Neuronal stem cell (in vitro differentiated cells): Measurements from ENCODE around the gene GAGE13. TPM values are rescaled to one million over a fixed set of nuclear protein-coding genes. Genes with fewer than 3 reads are reported as not detected.
A peak's percentile ranks its signal among the peaks of the same experiment; 100 is the strongest.
"Not testable (repeated sequence)": the region's sequence is repeated elsewhere in the genome, so short reads cannot be mapped to it uniquely, and the experiment has no call there.

Experiments used
- DNase-seq: peaks from one replicate; pipeline ENCODE4 v3.0.0-alpha.2; 2013; ENCODE audit warnings: low spot score
- H2AFZ ChIP-seq: one replicate; pipeline ENCODE4 v1.6.1; 2013; ENCODE audit warnings: mild to moderate bottlenecking, low read length, inconsistent platforms
- H2AK5ac ChIP-seq: 2 replicates; pipeline ENCODE4 v1.6.1; 2013; ENCODE audit warnings: low read depth, mild to moderate bottlenecking, inconsistent platforms, low read length, moderate library complexity, mixed read lengths
- H2BK120ac ChIP-seq: 2 replicates; pipeline ENCODE4 v1.6.1; 2013; ENCODE audit warnings: low read depth, mild to moderate bottlenecking, inconsistent platforms, low read length, moderate library complexity, mixed read lengths
- H2BK12ac ChIP-seq: one replicate; pipeline ENCODE4 v1.6.1; 2013; ENCODE audit warnings: low read length, inconsistent platforms
- H2BK15ac ChIP-seq: 2 replicates; pipeline ENCODE4 v1.6.1; 2013; ENCODE audit warnings: mild to moderate bottlenecking, low read length, inconsistent platforms, mixed read lengths
- H2BK5ac ChIP-seq: one replicate; pipeline ENCODE4 v1.6.1; 2013; ENCODE audit warnings: inconsistent platforms, mild to moderate bottlenecking, low read length, moderate library complexity
- H3K14ac ChIP-seq: one replicate; pipeline ENCODE4 v1.6.1; 2013; ENCODE audit warnings: low read length, inconsistent platforms
- H3K18ac ChIP-seq: 2 replicates; pipeline ENCODE4 v1.6.1; 2013; ENCODE audit warnings: low read length, inconsistent platforms
- H3K23ac ChIP-seq: 2 replicates; pipeline ENCODE4 v1.6.1; 2013; ENCODE audit warnings: low read depth, mild to moderate bottlenecking, mixed read lengths, low read length, inconsistent platforms; ENCODE audit not compliant: poor library complexity
- H3K27ac ChIP-seq: replicated peaks from 3 replicates; pipeline ENCODE4 v1.5.1; 2013; ENCODE audit warnings: low read length, inconsistent platforms
- H3K27me3 ChIP-seq, 3 experiments: 2 replicates each; pipeline ENCODE4 v1.6.1; 2013; ENCODE audit warnings: low read length in 3 of 3, mild to moderate bottlenecking in 2 of 3, inconsistent platforms in 1 of 3, low read depth in 1 of 3, mixed read lengths in 1 of 3, moderate library complexity in 1 of 3; ENCODE audit not compliant: control insufficient read depth in 3 of 3, insufficient read depth in 3 of 3
- H3K36me3 ChIP-seq, 2 donors: replicated peaks in 1 of 2; 2 replicates each; pipeline ENCODE4 v1.6.1; 2013; ENCODE audit warnings: low read length in 2 of 2; ENCODE audit not compliant: control insufficient read depth in 2 of 2, insufficient read depth in 2 of 2
- H3K4ac ChIP-seq: 2 replicates; pipeline ENCODE4 v1.6.1; 2013; ENCODE audit warnings: inconsistent platforms, mild to moderate bottlenecking, low read length, moderate library complexity
- H3K4me1 ChIP-seq, 2 donors: 1 replicate in 1 of 2; 2 replicates in 1 of 2; pipeline ENCODE4 v1.6.1; 2013; ENCODE audit warnings: low read length in 2 of 2, low read depth in 1 of 2; ENCODE audit not compliant: control insufficient read depth in 2 of 2, insufficient read depth in 1 of 2
- H3K4me2 ChIP-seq: one replicate; pipeline ENCODE4 v1.6.1; 2013; ENCODE audit warnings: mild to moderate bottlenecking, low read length, inconsistent platforms; ENCODE audit not compliant: insufficient read depth, poor library complexity, severe bottlenecking
- H3K4me3 ChIP-seq, 2 donors: 2 replicates each; pipeline ENCODE4 v1.5.1; 2013; ENCODE audit warnings: low read length in 2 of 2, mild to moderate bottlenecking in 2 of 2, inconsistent platforms in 1 of 2, moderate library complexity in 1 of 2
- H3K79me1 ChIP-seq: one replicate; pipeline ENCODE4 v1.6.1; 2013; ENCODE audit warnings: low read depth, mild to moderate bottlenecking, inconsistent platforms, low read length, moderate library complexity
- H3K9ac ChIP-seq: one replicate; pipeline ENCODE4 v1.6.1; 2013; ENCODE audit warnings: mild to moderate bottlenecking, low read depth, low read length, inconsistent platforms; ENCODE audit not compliant: poor library complexity
- H3K9me3 ChIP-seq, 2 donors: replicated peaks in 1 of 2; 2 replicates each; pipeline versions ENCODE3 to v1.6.1; 2013; ENCODE audit warnings: low read length in 2 of 2, mild to moderate bottlenecking in 2 of 2, inconsistent platforms in 1 of 2, low read depth in 1 of 2, mixed read lengths in 1 of 2, moderate library complexity in 1 of 2; ENCODE audit not compliant: control insufficient read depth in 2 of 2, insufficient read depth in 1 of 2
- H4K8ac ChIP-seq: one replicate; pipeline ENCODE4 v1.6.1; 2013; ENCODE audit warnings: low read depth, mild to moderate bottlenecking, inconsistent platforms, low read length, moderate library complexity
- H4K91ac ChIP-seq: one replicate; pipeline ENCODE4 v1.6.1; 2013; ENCODE audit warnings: low read length, low read depth, mild to moderate bottlenecking, inconsistent platforms; ENCODE audit not compliant: poor library complexity
- WGBS, 2 donors: extraction: QIAGEN DNeasy Blood & Tissue Kit; methylation state at CpG; one replicate each; pipeline ENCODE4 v1.1.7; 2013; ENCODE audit warnings: missing lambda C conversion rate in 2 of 2, mixed read lengths in 1 of 2; ENCODE audit not compliant: insufficient read length in 2 of 2, insufficient replicate concordance in 1 of 2; ENCODE audit errors: extremely low coverage in 2 of 2; 5-methylcytosine and 5-hydroxymethylcytosine counted together
- polyA plus RNA-seq, 2 experiments: library from polyadenylated mRNA; stranded (reverse); fragments of 200-250 nt; gene quantifications; one replicate each; pipeline ENCODE4 v1.2.3, GENCODE V29; 2013

The GAGE13 gene, protein sequence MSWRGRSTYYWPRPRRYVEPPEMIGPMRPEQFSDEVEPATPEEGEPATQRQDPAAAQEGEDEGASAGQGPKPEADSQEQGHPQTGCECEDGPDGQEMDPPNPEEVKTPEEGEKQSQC
- polyA plus RNA-seq (2013, experiment 1 of 2) = not detected
- not detected for polyA plus RNA-seq (2013, experiment 2 of 2)

DNA sequence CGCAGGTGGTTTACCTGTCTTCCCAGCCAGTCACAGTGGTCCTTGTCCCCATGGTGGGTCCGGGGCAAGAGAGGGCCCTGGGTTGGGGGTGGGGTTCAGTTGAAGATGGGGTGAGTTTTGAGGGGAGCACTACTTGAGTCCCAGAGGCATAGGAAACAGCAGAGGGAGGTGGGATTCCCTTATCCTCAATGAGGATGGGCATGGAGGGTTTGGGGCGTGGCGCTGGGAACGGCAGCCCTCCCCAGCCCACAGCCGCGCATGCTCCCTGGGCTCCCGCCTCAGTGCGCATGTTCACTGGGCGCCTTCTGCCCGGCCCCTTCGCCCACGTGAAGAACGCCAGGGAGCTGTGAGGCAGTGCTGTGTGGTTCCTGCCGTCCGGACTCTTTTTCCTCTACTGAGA is at the start of gene GAGE13:
TSS of gene GAGE13 (plus strand) at position 301 of the 400 bp plus-strand sequence. CDS start 1,156 bp downstream, outside the sequence.
- not testable (repeated sequence) for H3K27ac ChIP-seq

GRCh38 chrX:49282647-49283011 is 48.8 kb upstream of the GAGE13 start:
- Histone ChIP-seq H3K79me1 (peaks cover 1% of the 10 kb centered on the region), H3K4me1 (no peaks in the 10 kb centered on the region), H2BK15ac (no peak overlapping the region), H4K91ac (no peak overlapping the region), H4K8ac (peak overlapping the region; percentile 17), H3K4me3 (no peak overlapping the region), H3K36me3 (no peaks in the 10 kb centered on the region), H3K4ac (no peak overlapping the region), H3K9me3 (no peaks in the 10 kb centered on the region), H3K9ac (no peak overlapping the region), H3K27me3 (no peaks in the 10 kb centered on the region), H2BK12ac (no peak overlapping the region), H2BK5ac (no peak overlapping the region), H3K23ac (no peak overlapping the region), H2AFZ (no peak overlapping the region), H2BK120ac (no peak overlapping the region), H3K4me2 (no peak overlapping the region), H3K14ac (no peak overlapping the region), H3K18ac (no peak overlapping the region), H3K27ac (no peak overlapping the region), H2AK5ac (no peak overlapping the region)
- DNase-seq = no peak
- no CpG with 5 or more reads among the region's 11 CpGs for WGBS, 2 donors

More for the DNA sequence above, at the start of gene GAGE13:
- H3K18ac ChIP-seq, H4K8ac ChIP-seq, H3K4ac ChIP-seq, H2BK5ac ChIP-seq, H3K27me3 ChIP-seq, H2BK120ac ChIP-seq, H3K9me3 ChIP-seq, DNase-seq, H4K91ac ChIP-seq, H3K9ac ChIP-seq, H2AFZ ChIP-seq, H2BK12ac ChIP-seq, H3K4me3 ChIP-seq, H3K79me1 ChIP-seq, H3K23ac ChIP-seq, H2AK5ac ChIP-seq, H3K4me1 ChIP-seq, H3K4me2 ChIP-seq, H2BK15ac ChIP-seq, H3K36me3 ChIP-seq: not testable (repeated sequence)
- peak within 1 kb of the TSS; percentile 56 for H3K14ac ChIP-seq
- WGBS, 2 donors = no CpG with 5 or more reads among the region's 16 CpGs

- Histone ChIP-seq H2AK5ac (no peak overlapping the region), H2BK120ac (no peak overlapping the region), H4K8ac (no peak overlapping the region), H2BK15ac (no peak overlapping the region), H2BK5ac (no peak overlapping the region), H3K18ac (no peak overlapping the region), H3K9me3 (no peaks in the 10 kb centered on the region), H4K91ac (no peak overlapping the region), H3K9ac (no peak overlapping the region), H3K36me3 (no peaks in the 10 kb centered on the region), H3K79me1 (no peaks in the 10 kb centered on the region), H3K27me3 (no peaks in the 10 kb centered on the region), H3K4me3 (no peak overlapping the region), H3K4me2 (no peak overlapping the region), H3K14ac (no peak overlapping the region), H3K27ac (no peak overlapping the region), H3K4me1 (no peaks in the 10 kb centered on the region), H3K23ac (no peak overlapping the region), H3K4ac (no peak overlapping the region), H2BK12ac (no peak overlapping the region), H2AFZ (no peak overlapping the region)
- no peak for DNase-seq
- WGBS, 2 donors = no CpG with 5 or more reads among the region's 3 CpGs
These were observed 47.2 kb upstream of the GAGE13 start for GRCh38 chrX:49284212-49284611.

DNA sequence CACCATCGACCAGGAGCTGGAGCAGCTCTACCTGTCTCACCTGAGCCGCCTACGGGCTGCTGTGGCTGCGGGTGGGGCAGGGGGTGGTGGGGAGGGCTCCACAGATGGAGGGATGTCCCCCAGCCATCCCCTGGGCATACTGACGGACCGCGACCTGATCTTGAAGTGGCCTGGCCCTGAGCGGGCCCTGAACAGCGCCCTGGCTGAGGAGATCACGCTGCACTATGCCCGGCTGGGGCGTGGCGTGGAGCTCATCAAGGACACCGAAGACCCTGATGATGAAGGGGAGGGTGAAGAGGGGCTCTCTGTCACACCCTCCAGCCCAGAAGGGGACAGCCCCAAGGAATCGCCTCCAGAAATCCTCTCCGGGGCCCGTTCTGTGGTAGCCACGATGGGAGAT is 45.2 kb upstream of the GAGE13 start:
- no CpG with 5 or more reads among the region's 18 CpGs for WGBS, 2 donors
- H3K9me3 ChIP-seq = no peaks in the 10 kb centered on the region

More for the DNA sequence above, 45.2 kb upstream of the GAGE13 start:
- no peak overlapping the region for H4K8ac ChIP-seq
- no peak overlapping the region for H2BK12ac ChIP-seq
- H3K4me3 ChIP-seq = no peak overlapping the region
- H3K23ac ChIP-seq = no peak overlapping the region
- no peak overlapping the region for H3K27ac ChIP-seq
- no peak overlapping the region for H3K9ac ChIP-seq
- H2AK5ac ChIP-seq = no peak overlapping the region
- no peak overlapping the region for H2BK5ac ChIP-seq
- no peaks in the 10 kb centered on the region for H3K27me3 ChIP-seq
- no peak overlapping the region for H2AFZ ChIP-seq
- no peaks in the 10 kb centered on the region for H3K79me1 ChIP-seq
- no peak overlapping the region for H3K4me2 ChIP-seq
- no peak overlapping the region for H3K4ac ChIP-seq
- no peaks in the 10 kb centered on the region for H3K4me1 ChIP-seq
- H3K36me3 ChIP-seq = no peaks in the 10 kb centered on the region
- DNase-seq = no peak
- H4K91ac ChIP-seq = no peak overlapping the region
- no peak overlapping the region for H3K18ac ChIP-seq
- no peak overlapping the region for H2BK15ac ChIP-seq
- no peak overlapping the region for H3K14ac ChIP-seq
- no peak overlapping the region for H2BK120ac ChIP-seq
